Activated naive CD8-positive, alpha-beta T cell treated with anti-CD3 and anti-CD28 coated beads, Interleukin-2, amount 10 ng/mL, durations not matched to agents 7 days and 5 days (primary cell): ENCODE measurements around the gene HLA-DPA1. TPM values are rescaled to one million over a fixed set of nuclear protein-coding genes. Genes with fewer than 3 reads are reported as not detected.
"Not testable (repeated sequence)": the region's sequence is repeated elsewhere in the genome, so short reads cannot be mapped to it uniquely, and the experiment has no call there.

Source experiments
- ATAC-seq: fragments of 150-1000 bp; cut with Tn5 transposase; one replicate; pipeline ENCODE4 v1.10.0; 2021; ENCODE audit warnings: low read depth, moderate library complexity
- POLR2A ChIA-PET: fragments of 350-600 bp; sonication (Branson Sonifier 250); formaldehyde crosslinking; loops from one replicate; lab custom pipeline; 2021; ENCODE audit warnings: antibody characterized with exemption; lab: Charles Lee
- DNase-seq: peaks from one replicate; pipeline ENCODE4 v3.0.0; 2021
- H3K27ac Mint-ChIP-seq: one replicate; pipeline ENCODE4 v1.8.0; 2022; ENCODE audit warnings: mild to moderate bottlenecking, mixed read lengths
- H3K27me3 Mint-ChIP-seq: one replicate; pipeline ENCODE4 v1.8.0; 2022; ENCODE audit warnings: mild to moderate bottlenecking, moderate library complexity, mixed read lengths
- H3K36me3 Mint-ChIP-seq: one replicate; pipeline ENCODE4 v1.8.0; 2021; ENCODE audit warnings: mild to moderate bottlenecking, mixed read lengths
- H3K4me1 Mint-ChIP-seq: one replicate; pipeline ENCODE4 v1.8.0; 2021; ENCODE audit warnings: mixed read lengths
- H3K4me3 Mint-ChIP-seq: one replicate; pipeline ENCODE4 v1.8.0; 2022; ENCODE audit warnings: mild to moderate bottlenecking, moderate library complexity, mixed read lengths
- H3K9me3 Mint-ChIP-seq: one replicate; pipeline ENCODE4 v1.8.0; 2021; ENCODE audit warnings: mixed read lengths
- total RNA-seq, 2 experiments: library from RNA; stranded (reverse); gene quantifications; one replicate each; pipeline ENCODE4 v1.2.3, GENCODE V29; 2021

HLA-DPA1 gene
- total RNA-seq, 2 experiments from 2014 or later = 35.7 to 39.8 TPM

DNA sequence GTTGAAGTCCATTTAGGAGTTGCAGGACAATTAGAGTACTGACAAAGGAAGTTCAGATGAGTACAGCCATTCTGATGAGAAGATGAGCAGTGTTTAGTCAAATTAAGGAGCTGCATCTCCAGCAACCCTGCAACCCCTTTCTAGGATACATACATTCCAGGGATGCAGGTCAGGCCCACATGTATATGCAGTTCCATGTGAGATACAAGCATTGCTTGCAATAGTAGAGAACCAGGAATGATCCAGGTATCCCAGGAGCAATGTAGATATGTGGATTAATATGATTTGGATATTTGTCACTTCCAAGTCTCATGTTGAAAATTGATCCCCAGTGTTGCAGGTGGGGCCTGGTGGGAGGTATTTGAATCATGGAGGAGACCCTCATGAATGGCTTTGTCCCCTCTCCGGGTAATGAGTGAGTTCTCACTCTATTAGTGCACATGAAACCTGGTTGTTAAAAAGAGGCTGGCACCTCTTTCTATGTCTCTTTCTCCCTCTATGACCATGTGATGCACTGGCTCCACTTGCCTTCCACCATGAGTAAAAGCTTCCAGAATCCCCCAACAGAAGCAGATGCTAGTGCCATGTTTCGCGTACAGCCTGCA is 6.4 kb downstream of the HLA-DPA1 start:
- Mint-ChIP-seq H3K27ac (no peak overlapping the region), H3K4me3 (no peak overlapping the region), H3K36me3 (peaks cover 9% of the 10 kb centered on the region), H3K4me1 (peaks cover 5% of the 10 kb centered on the region), H3K27me3 (peaks cover 22% of the 10 kb centered on the region), H3K9me3 (no peaks in the 10 kb centered on the region)
- ATAC-seq (no peak), DNase-seq (no peak)
- POLR2A ChIA-PET = no interaction called here

- Mint-ChIP-seq H3K4me1 (no peaks in the 10 kb centered on the region), H3K36me3 (peaks cover 9% of the 10 kb centered on the region), H3K9me3 (no peaks in the 10 kb centered on the region), H3K4me3 (no peak overlapping the region), H3K27ac (no peak overlapping the region), H3K27me3 (peaks cover 22% of the 10 kb centered on the region)
- POLR2A ChIA-PET = no interaction called here
- no peak for DNase-seq
- ATAC-seq = no peak
Observed at GRCh38 chr6:33065312-33065711, 8.1 kb downstream of the HLA-DPA1 start.

GRCh38 chr6:33064723-33065122 is 8.7 kb downstream of the HLA-DPA1 start:
- ATAC-seq (no peak), DNase-seq (no peak)
- Mint-ChIP-seq H3K36me3 (peaks cover 9% of the 10 kb centered on the region), H3K27me3 (peaks cover 22% of the 10 kb centered on the region), H3K9me3 (no peaks in the 10 kb centered on the region), H3K4me1 (no peaks in the 10 kb centered on the region), H3K4me3 (no peak overlapping the region), H3K27ac (no peak overlapping the region)
- POLR2A ChIA-PET = no interaction called here

- ATAC-seq, H3K4me3 Mint-ChIP-seq, H3K4me1 Mint-ChIP-seq, H3K9me3 Mint-ChIP-seq, POLR2A ChIA-PET, H3K36me3 Mint-ChIP-seq, DNase-seq, H3K27ac Mint-ChIP-seq: not testable (repeated sequence)
- H3K27me3 Mint-ChIP-seq = peaks cover 25% of the 10 kb centered on the region
Observed at GRCh38 chr6:33063435-33063834, 10.0 kb downstream of the HLA-DPA1 start.

GRCh38 chr6:33061987-33062386 is 11.5 kb downstream of the HLA-DPA1 start:
- Mint-ChIP-seq H3K4me1 (no peaks in the 10 kb centered on the region), H3K36me3 (no peaks in the 10 kb centered on the region), H3K27ac (no peak overlapping the region), H3K27me3 (peaks cover 35% of the 10 kb centered on the region), H3K9me3 (no peaks in the 10 kb centered on the region), H3K4me3 (no peak overlapping the region)
- DNase-seq (no peak), ATAC-seq (no peak)
- POLR2A ChIA-PET = no interaction called here

GRCh38 chr6:33057222-33058150 is 16.0 kb downstream of the HLA-DPA1 start:
- Mint-ChIP-seq H3K4me3 (no peak overlapping the region), H3K4me1 (no peaks in the 10 kb centered on the region), H3K27ac (no peak overlapping the region), H3K9me3 (no peaks in the 10 kb centered on the region), H3K27me3 (peaks cover 30% of the 10 kb centered on the region), H3K36me3 (no peaks in the 10 kb centered on the region)
- POLR2A ChIA-PET = no interaction called here
- DNase-seq (no peak), ATAC-seq (no peak)

- H3K27me3 Mint-ChIP-seq = peaks cover 30% of the 10 kb centered on the region
- H3K4me1 Mint-ChIP-seq = no peaks in the 10 kb centered on the region
- POLR2A ChIA-PET = no interaction called here
- no peaks in the 10 kb centered on the region for H3K9me3 Mint-ChIP-seq
- ATAC-seq (no peak), DNase-seq (no peak)
- no peak overlapping the region for H3K27ac Mint-ChIP-seq
- no peak overlapping the region for H3K4me3 Mint-ChIP-seq
- no peaks in the 10 kb centered on the region for H3K36me3 Mint-ChIP-seq
Observed at GRCh38 chr6:33053230-33053629, 20.2 kb downstream of the HLA-DPA1 start.

DNA sequence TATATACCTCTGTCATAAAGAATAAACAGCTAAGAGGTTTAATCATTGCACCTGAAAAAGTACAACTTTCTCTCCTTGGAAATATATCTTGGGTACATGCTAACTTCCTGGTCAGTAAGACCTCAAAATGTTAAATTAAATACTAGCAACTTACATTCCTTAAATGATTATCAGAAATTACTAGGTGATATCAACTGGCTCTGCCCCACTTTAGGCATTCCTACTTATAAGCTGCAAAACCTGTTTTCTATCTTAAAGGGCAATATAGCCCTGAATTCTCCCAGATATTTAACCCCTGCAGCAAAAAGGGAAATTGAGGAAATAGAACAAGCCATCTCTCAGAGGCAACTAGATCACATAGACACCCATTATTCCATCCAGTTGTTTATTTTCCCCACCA is 20.8 kb downstream of the HLA-DPA1 start:
- peaks cover 28% of the 10 kb centered on the region for H3K27me3 Mint-ChIP-seq
- no peaks in the 10 kb centered on the region for H3K9me3 Mint-ChIP-seq
- no peak for DNase-seq
- H3K27ac Mint-ChIP-seq = no peak overlapping the region
- H3K4me1 Mint-ChIP-seq = no peaks in the 10 kb centered on the region
- H3K36me3 Mint-ChIP-seq = no peaks in the 10 kb centered on the region
- ATAC-seq = no peak
- POLR2A ChIA-PET = no interaction called here
- no peak overlapping the region for H3K4me3 Mint-ChIP-seq

DNA sequence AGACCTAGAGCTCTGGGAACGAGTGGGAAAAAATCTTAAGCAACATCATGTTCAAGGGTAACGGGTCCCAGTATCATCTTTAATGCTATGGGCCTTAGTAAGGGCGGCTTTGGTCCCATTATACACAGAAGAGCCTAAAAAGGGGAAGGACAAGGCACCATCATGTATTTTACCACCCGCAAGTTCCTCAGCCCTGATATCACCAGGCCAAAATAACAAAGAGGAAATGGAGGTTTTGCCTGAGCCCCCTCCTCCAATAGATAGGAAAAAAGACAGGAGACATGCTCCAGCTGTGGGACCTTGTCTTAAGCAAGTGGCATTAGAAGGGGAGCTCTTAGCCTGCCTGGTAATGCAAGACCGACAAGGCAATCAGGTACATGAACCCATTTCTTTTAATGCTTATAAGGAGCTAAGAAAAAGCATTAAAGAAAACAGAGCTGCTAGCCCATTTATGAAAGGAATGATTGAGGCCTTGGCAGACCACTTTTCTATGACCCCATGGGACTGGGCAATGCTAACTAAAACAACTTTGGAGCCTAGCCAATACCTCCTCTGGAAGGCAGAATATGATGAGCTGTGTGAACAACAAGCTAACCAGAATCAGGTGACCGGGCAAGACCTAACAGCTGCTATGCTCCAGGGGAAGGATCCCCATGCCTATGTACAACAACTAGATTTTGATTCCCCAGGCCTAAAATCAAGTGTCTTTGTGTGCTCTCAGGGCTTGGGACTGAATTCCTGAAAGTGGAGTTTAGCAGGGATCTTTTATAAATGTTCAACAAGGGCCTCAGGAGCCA is 23.2 kb downstream of the HLA-DPA1 start:
- Mint-ChIP-seq H3K9me3 (no peaks in the 10 kb centered on the region), H3K27me3 (peaks cover 32% of the 10 kb centered on the region), H3K4me3 (no peak overlapping the region), H3K4me1 (no peaks in the 10 kb centered on the region), H3K27ac (no peak overlapping the region), H3K36me3 (no peaks in the 10 kb centered on the region)
- DNase-seq (no peak), ATAC-seq (no peak)
- POLR2A ChIA-PET = no interaction called here

DNA sequence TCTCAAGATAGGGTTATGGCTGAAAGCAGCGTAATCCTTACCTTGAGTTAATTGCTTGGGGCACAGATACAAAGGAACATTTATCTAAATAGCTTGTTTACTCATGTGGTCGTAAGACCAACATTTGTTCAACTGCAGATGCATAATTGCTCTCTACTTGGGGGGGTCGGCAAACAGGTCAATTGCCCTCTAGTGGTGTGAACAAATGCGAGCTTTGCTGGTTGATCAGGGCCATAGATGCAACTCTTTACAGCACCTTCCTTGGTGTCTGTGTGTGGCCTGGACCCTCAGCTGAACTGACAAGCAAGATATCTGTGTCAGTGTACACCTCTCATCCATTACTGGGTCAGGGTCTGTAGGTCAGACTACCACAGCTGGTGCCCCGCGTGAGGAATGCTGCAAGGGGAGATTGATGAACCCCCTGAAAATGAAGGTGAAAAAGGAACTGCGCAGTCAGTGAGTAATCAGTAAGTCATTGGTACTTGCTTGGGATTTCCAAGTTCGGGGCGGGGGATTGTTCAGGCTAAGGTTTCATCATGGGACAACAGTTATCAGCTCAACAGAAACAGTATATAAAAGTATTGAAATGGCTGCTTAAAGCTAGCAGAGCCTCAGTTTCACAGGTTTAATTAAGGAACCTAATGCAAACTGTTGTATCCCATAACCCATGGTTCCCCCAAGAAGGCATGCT is 24.0 kb downstream of the HLA-DPA1 start:
- H3K4me1 Mint-ChIP-seq = no peaks in the 10 kb centered on the region
- ATAC-seq = no peak
- POLR2A ChIA-PET = no interaction called here
- H3K27ac Mint-ChIP-seq = no peak overlapping the region
- peaks cover 34% of the 10 kb centered on the region for H3K27me3 Mint-ChIP-seq
- no peaks in the 10 kb centered on the region for H3K36me3 Mint-ChIP-seq
- H3K4me3 Mint-ChIP-seq = no peak overlapping the region
- H3K9me3 Mint-ChIP-seq = no peaks in the 10 kb centered on the region
- DNase-seq = no peak

GRCh38 chr6:33040157-33040556 is 33.3 kb downstream of the HLA-DPA1 start:
- DNase-seq (no peak), ATAC-seq (no peak)
- Mint-ChIP-seq H3K4me3 (no peak overlapping the region), H3K4me1 (no peaks in the 10 kb centered on the region), H3K27me3 (peaks cover 52% of the 10 kb centered on the region), H3K27ac (no peak overlapping the region), H3K36me3 (no peaks in the 10 kb centered on the region), H3K9me3 (no peaks in the 10 kb centered on the region)
- POLR2A ChIA-PET = no interaction called here

GRCh38 chr6:33036535-33036934 is 36.9 kb downstream of the HLA-DPA1 start:
- DNase-seq (no peak), ATAC-seq (no peak)
- Mint-ChIP-seq H3K4me3 (no peak overlapping the region), H3K36me3 (no peaks in the 10 kb centered on the region), H3K4me1 (no peaks in the 10 kb centered on the region), H3K27ac (no peak overlapping the region), H3K27me3 (peaks cover 67% of the 10 kb centered on the region), H3K9me3 (no peaks in the 10 kb centered on the region)
- POLR2A ChIA-PET = no interaction called here

DNA sequence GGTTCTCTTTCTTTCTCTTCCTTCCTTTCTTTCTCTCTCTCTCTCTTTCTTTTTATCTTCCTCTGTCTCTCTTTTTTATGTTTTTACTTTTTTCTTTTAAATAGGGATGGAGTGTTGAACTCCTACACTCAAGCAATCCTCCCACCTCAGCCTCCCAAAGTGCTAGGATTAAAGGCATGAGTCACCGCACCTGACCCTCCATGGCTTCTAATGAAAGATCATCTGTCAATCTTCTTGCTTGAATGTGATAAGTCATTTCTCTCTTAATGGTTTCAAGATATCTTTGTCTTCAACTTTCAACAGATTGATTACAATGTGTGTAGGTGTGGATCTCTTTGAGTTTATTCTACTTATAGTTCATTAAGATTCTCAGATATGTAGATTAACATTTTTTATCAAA is 38.9 kb downstream of the HLA-DPA1 start:
- peaks cover 72% of the 10 kb centered on the region for H3K27me3 Mint-ChIP-seq

More for the DNA sequence above, 38.9 kb downstream of the HLA-DPA1 start:
- no peaks in the 10 kb centered on the region for H3K9me3 Mint-ChIP-seq
- H3K27ac Mint-ChIP-seq = no peak overlapping the region
- peaks cover under 1% of the 10 kb centered on the region for H3K4me1 Mint-ChIP-seq
- no peak for ATAC-seq
- POLR2A ChIA-PET = no interaction called here
- DNase-seq = no peak
- no peaks in the 10 kb centered on the region for H3K36me3 Mint-ChIP-seq
- no peak overlapping the region for H3K4me3 Mint-ChIP-seq
